Measurements from ENCODE around the gene SCPEP1. TPM values are rescaled to one million over a fixed set of nuclear protein-coding genes. Genes with fewer than 3 reads are reported as not detected.
A peak's percentile ranks its signal among the peaks of the same experiment; 100 is the strongest.

The SCPEP1 gene
- total RNA-seq, 1 experiment from 2014 or later = 29.6 TPM

DNA sequence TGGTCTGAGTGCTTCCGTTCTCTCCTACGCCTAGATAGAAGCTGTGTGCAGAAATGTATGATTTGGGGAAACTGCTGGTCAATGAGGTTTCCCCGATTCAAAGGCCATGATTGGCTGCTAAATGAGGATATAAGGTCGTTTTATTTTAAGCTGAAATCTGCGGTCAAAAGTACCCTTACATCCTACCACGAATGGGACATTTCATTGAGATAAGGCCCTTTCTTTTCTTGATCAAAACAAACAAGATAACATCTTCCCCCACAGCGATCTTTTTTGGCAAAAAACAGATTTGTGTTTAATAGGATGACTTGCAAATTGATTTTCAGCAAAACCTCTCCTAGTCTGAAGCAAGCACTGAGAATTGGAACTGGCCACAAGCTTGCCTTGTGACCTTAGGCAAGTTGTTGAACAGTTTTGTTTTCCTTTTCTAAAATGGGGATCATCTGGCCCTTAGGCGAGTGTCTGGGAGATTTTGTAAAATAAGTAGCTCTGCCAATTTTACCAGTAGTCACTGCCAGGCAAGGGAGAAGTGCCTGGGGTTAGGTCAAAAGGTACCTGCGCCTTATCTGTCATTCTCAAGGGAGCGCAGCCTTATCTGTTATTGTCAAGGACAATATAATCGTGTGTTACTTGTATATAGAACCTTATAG is 635 bp downstream of the SCPEP1 start:
- Histone ChIP-seq H2AFZ (ENCODE audit: low read length) (peak overlapping the region; percentile 42), H2BK12ac (ENCODE audit: insufficient read length, low read depth, low read length) (no peak overlapping the region), H3K4ac (ENCODE audit: low read depth, low read length) (no peak overlapping the region), H3K79me2 (ENCODE audit: insufficient read depth, low read length) (no peaks in the 10 kb centered on the region), H3K4me1 (ENCODE audit: insufficient read depth, low read length) (peaks cover 5% of the 10 kb centered on the region; the same call in 1 of the 2 replicates), H3K79me1 (ENCODE audit: insufficient read depth, low read depth, low read length, poor library complexity, severe bottlenecking) (no peaks in the 10 kb centered on the region), H3K23me2 (ENCODE audit: insufficient read length, low read depth, low read length, poor library complexity, severe bottlenecking) (peaks cover 15% of the 10 kb centered on the region), H3K18ac (ENCODE audit: insufficient read length, low read depth, low read length) (no peak overlapping the region), H2BK120ac (ENCODE audit: low read depth, low read length, poor library complexity, severe bottlenecking) (no peak overlapping the region), H2AK5ac (ENCODE audit: insufficient read length, low read length) (no peak overlapping the region), H3K56ac (ENCODE audit: insufficient read length, low read depth, low read length) (no peak overlapping the region), H3K4me2 (ENCODE audit: insufficient read depth, insufficient read length, low read length) (peak overlapping the region; percentile 57), H2BK5ac (ENCODE audit: insufficient read length, low read length) (no peak overlapping the region), H4K20me1 (ENCODE audit: control insufficient read depth, insufficient read depth, insufficient read length) (no peaks in the 10 kb centered on the region), H4K91ac (ENCODE audit: insufficient read length, low read depth, low read length) (no peak overlapping the region), H3K27me3 (ENCODE audit: insufficient read depth, low read length) (no peaks in the 10 kb centered on the region), H4K5ac (ENCODE audit: insufficient read length, low read depth, low read length) (no peak overlapping the region), H4K8ac (replicated peaks; ENCODE audit: insufficient read length, low read depth, low read length) (no peak overlapping the region), H2BK20ac (ENCODE audit: low read depth, low read length, poor library complexity, severe bottlenecking) (no peak overlapping the region), H3T11ph (ENCODE audit: low read length) (no peak overlapping the region), H2BK15ac (ENCODE audit: low read depth, low read length) (no peak overlapping the region), H3K9me3 (ENCODE audit: control insufficient read depth, low read depth, low read length) (no peaks in the 10 kb centered on the region), H3K9ac (ENCODE audit: extremely low read depth, insufficient read length, low read length) (peak overlapping the region; percentile 68), H3K23ac (ENCODE audit: insufficient read length, low read depth, low read length) (no peak overlapping the region), H3K14ac (ENCODE audit: insufficient read depth, low read length) (no peak overlapping the region), H3K27ac (ENCODE audit: insufficient read length, low read depth, low read length) (no peak overlapping the region)
- Mint-ChIP-seq H3K27ac (peak overlapping the region; percentile 27 to 92 (median 46); a peak in 4 of 7 replicates), H3K4me3 (peak overlapping the region; percentile 79 to 86), H3K4me1 (peaks cover 50 to 53% of the 10 kb centered on the region in 2 experiments), H3K36me3 (ENCODE audit: insufficient read depth in 1 of 3, low read depth in 3 of 3) (peaks cover 0 to 4% (median 0%) of the 10 kb centered on the region in 3 experiments; a peak in 2 of 7 replicates), H3K9me3 (no peaks in the 10 kb centered on the region), H3K27me3 (ENCODE audit: low read depth) (0 out of 2 replicates have a peak, but pooled peaks cover 3% of the 10 kb centered on the region)
- no peak for DNase-seq
- no CpG with 5 or more reads among the region's 11 CpGs for WGBS (ENCODE audit: extremely low coverage, insufficient read length, low lambda C conversion rate)
- TF ChIP-seq, protein P1, sequence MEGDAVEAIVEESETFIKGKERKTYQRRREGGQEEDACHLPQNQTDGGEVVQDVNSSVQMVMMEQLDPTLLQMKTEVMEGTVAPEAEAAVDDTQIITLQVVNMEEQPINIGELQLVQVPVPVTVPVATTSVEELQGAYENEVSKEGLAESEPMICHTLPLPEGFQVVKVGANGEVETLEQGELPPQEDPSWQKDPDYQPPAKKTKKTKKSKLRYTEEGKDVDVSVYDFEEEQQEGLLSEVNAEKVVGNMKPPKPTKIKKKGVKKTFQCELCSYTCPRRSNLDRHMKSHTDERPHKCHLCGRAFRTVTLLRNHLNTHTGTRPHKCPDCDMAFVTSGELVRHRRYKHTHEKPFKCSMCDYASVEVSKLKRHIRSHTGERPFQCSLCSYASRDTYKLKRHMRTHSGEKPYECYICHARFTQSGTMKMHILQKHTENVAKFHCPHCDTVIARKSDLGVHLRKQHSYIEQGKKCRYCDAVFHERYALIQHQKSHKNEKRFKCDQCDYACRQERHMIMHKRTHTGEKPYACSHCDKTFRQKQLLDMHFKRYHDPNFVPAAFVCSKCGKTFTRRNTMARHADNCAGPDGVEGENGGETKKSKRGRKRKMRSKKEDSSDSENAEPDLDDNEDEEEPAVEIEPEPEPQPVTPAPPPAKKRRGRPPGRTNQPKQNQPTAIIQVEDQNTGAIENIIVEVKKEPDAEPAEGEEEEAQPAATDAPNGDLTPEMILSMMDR (conservative IDR thresholded peaks at IDR 0.05) = no peak
